ENCODE measurements around the gene ASAP3. TPM values are rescaled to one million over a fixed set of nuclear protein-coding genes. Genes with fewer than 3 reads are reported as not detected.
A peak's percentile ranks its signal among the peaks of the same experiment; 100 is the strongest.

The ASAP3 gene
- total RNA-seq, 4 donors from 2014 or later = 17.6 to 39.0 (median 30.5) TPM

GRCh38 chr1:23530087-23530746 is 46.2 kb upstream of the ASAP3 start:
- TF ChIP-seq CTCF (IDR thresholded peaks at IDR 0.05) = no peak
- TF ChIP-seq POLR2A (IDR thresholded peaks at IDR 0.05) = no peak
- DNase-seq = no peak
- WGBS, 2 donors = 14 to 17% methylated on average over 1 to 3 of the region's 22 CpGs
- intact Hi-C loops (cut with DNase I) = no loop called here
- Histone ChIP-seq H3K36me3 (no peaks in the 10 kb centered on the region), H3K27me3 (peaks cover 0 to 8% (median 0%) of the 10 kb centered on the region in 4 donors), H3K27ac (peak overlapping the region; percentile 84 to 93 (median 89)), H3K4me1 (peaks cover 67 to 99% (median 83%) of the 10 kb centered on the region in 3 donors), H3K9me3 (no peaks in the 10 kb centered on the region), H3K4me3 (peak overlapping the region; percentile 45 to 78 (median 65))

DNA sequence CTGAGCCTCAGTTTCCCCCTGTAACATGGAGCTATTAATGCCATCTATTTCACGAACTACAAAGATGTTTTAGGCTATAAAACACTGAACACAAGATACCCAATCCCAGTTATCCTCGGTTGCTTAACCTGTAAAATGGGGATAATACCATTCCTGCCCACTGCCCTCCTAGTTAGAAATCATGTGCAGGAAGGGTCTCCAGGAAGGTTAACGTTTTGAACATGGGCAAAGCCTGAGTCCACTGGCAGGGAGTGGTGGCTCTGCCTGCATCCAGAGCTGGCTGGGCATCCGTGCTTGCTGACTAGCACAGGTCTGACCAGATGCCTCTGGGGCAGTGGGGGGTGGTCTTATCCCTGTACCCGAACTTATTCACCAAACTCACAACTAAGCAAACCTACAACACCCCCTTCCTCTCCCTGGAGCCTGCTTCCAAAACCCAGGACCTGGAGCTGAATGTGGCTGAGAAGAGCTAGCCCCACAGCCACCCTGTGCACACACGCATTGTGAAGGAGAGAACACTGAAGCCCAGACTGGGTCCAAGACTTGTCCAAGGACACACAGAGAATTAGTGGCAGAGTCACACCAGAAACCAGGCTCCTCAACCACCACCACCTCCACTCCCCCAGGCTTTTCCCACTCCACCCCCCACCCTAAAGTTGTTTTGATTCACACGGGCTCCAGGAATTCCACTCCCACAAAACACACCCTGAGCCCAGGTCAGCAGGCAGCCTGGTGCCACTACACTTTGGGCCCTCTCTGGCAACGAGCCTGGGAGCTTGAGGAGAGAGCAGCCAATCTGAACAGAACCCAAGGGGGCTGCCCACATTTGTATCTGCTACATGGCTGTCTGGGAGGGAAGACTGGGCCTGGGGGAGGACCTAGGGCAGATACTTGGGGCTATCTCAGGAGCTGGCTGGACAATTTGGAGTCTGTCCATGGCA is 45.4 kb upstream of the ASAP3 start:
- Histone ChIP-seq H3K36me3 (no peaks in the 10 kb centered on the region), H3K4me3 (peak overlapping the region; percentile 45 to 78 (median 65)), H3K27ac (peak overlapping the region; percentile 84 to 93 (median 89)), H3K27me3 (peaks cover 0 to 8% (median 0%) of the 10 kb centered on the region in 4 donors), H3K4me1 (peaks cover 75 to 99% (median 91%) of the 10 kb centered on the region in 3 donors), H3K9me3 (no peaks in the 10 kb centered on the region)
- no peak for DNase-seq
- peak in 2 of 4 donors; percentile 11 to 24 for TF ChIP-seq POLR2A (IDR thresholded peaks at IDR 0.05)
- no peak for TF ChIP-seq CTCF (IDR thresholded peaks at IDR 0.05)
- 44 to 47% methylated on average over 4 to 5 of the region's 8 CpGs for WGBS, 2 donors
- intact Hi-C loops (cut with DNase I) = no loop called here

DNA sequence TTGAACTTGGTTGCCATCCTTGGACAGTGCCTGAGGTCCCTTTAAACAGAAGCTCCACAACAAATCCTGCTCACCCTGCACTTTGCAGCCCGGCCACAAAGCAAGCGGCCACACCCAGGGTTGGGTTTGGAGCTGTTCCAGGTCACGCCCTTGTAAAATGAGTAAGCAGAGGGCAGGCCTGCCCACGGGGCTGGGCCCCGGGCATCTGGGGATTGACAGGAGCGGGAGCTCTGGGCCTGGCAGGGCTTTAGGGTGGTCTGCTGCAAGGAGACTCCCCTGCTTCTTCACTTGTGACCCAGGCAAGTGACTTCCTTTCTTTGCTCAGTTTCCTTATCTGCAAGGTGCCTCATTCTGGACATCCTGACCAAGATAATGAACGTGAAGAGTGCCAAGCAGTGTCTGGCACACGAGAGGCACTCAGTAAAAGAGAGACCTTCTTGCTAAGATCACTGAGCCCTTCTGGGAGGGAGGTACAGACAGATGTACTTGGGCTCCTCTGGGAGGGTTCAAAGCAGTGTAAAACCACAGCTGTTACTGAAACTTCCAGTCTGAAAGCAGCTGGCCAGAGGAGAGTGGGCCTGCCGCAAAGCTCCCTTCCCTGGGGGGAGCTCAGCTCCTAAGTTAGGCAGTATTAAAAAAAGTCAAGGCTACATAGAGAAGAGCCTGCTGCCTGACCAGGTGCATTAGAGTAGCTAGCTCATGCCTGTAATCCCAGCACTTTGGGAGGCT is 44.4 kb upstream of the ASAP3 start:
- H3K27ac ChIP-seq = peak overlapping the region; percentile 84 to 93 (median 89)
- TF ChIP-seq POLR2A (IDR thresholded peaks at IDR 0.05) (peak in 2 of 4 donors; percentile 7 to 54), CTCF (IDR thresholded peaks at IDR 0.05) (peak in 3 of 6 experiments; percentile 3 to 32 (median 14))
- H3K9me3 ChIP-seq = no peaks in the 10 kb centered on the region
- peaks cover 71 to 96% (median 84%) of the 10 kb centered on the region in 3 donors for H3K4me1 ChIP-seq
- H3K36me3 ChIP-seq = no peaks in the 10 kb centered on the region
- peak overlapping the region in 3 of 4 donors; percentile 58 to 78 (median 72) for H3K4me3 ChIP-seq
- intact Hi-C loops (cut with DNase I) = no loop called here
- H3K27me3 ChIP-seq = peaks cover 0 to 8% (median 0%) of the 10 kb centered on the region in 4 donors
- no peak for DNase-seq
- 21 to 22% methylated on average over 3 of the region's 9 CpGs for WGBS, 2 donors

- Histone ChIP-seq H3K9me3 (no peaks in the 10 kb centered on the region), H3K36me3 (no peaks in the 10 kb centered on the region), H3K27me3 (peaks cover 0 to 8% (median 0%) of the 10 kb centered on the region in 4 donors), H3K27ac (peak overlapping the region; percentile 84 to 93 (median 89)), H3K4me1 (peaks cover 70 to 90% (median 78%) of the 10 kb centered on the region in 3 donors), H3K4me3 (peak overlapping the region in 1 of 4 donors; percentile 78)
- DNase-seq = no peak
- intact Hi-C loops (cut with DNase I) = no loop called here
- TF ChIP-seq CTCF (IDR thresholded peaks at IDR 0.05) = no peak
- no peak for TF ChIP-seq POLR2A (IDR thresholded peaks at IDR 0.05)
- 18 to 40% methylated on average over 5 to 6 of the region's 6 CpGs for WGBS, 2 donors
Observed at GRCh38 chr1:23527900-23528249, 43.9 kb upstream of the ASAP3 start.
